GM18870 (cell line): ENCODE results near the gene CDK5.
"Not testable (repeated sequence)": the region's sequence is repeated elsewhere in the genome, so short reads cannot be mapped to it uniquely, and the experiment has no call there.

Experiments used
- ATAC-seq: cut with Tn5 transposase; IDR thresholded peaks from one replicate; pipeline ENCODE4 v1.9.1; 2021; ENCODE audit warnings: moderate library complexity; ENCODE audit not compliant: unreplicated experiment

Gene CDK5

DNA sequence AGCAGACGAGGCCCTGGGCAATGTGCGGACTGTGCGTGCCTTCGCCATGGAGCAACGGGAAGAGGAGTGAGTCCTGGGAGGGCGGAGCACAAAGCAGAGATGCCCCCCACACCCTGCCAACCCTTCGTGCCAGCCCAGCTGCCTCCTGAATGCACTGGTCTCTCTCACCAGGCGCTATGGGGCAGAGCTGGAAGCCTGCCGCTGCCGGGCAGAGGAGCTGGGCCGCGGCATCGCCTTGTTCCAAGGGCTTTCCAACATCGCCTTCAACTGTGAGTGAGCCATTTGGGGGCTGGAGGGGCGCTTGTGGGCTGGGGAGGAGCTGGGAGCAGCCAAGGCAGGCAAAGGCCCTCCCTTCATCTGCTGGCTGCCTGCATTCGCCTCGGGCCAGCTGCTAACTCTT lies 21.8 kb downstream of the CDK5 start:
- no peak for ATAC-seq

DNA sequence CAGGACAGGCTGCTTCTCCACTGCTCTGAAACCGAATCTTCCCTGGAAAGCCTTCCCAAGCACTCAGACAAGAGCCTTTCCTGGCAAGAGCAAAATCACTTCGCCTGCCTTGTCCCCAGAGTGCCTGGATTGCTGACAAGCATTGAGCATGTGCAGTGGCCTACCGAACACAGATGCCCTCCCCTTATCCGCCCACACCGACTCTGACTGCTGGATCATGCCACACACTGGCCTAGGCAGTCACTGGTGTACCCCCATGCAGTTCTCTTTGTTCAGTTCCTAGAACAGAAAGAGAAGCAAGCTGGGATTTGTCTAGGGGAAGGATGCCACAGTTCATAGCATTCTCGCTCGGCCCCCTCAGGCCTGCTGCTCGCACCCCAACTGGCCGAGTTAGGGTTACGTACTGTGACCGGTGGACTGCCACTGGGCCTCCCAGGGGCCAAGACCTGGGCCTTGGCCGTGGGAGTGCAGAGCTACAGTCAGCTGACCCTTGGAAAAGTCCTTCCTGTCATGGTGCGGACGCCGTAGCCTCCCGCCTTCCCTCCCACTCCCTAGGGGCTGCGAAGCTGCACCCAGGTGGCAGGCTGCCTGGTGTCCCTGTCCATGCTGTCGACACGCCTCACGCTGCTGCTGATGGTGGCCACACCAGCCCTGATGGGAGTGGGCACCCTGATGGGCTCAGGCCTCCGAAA lies 22.5 kb downstream of the CDK5 start:
- ATAC-seq: no peak

DNA sequence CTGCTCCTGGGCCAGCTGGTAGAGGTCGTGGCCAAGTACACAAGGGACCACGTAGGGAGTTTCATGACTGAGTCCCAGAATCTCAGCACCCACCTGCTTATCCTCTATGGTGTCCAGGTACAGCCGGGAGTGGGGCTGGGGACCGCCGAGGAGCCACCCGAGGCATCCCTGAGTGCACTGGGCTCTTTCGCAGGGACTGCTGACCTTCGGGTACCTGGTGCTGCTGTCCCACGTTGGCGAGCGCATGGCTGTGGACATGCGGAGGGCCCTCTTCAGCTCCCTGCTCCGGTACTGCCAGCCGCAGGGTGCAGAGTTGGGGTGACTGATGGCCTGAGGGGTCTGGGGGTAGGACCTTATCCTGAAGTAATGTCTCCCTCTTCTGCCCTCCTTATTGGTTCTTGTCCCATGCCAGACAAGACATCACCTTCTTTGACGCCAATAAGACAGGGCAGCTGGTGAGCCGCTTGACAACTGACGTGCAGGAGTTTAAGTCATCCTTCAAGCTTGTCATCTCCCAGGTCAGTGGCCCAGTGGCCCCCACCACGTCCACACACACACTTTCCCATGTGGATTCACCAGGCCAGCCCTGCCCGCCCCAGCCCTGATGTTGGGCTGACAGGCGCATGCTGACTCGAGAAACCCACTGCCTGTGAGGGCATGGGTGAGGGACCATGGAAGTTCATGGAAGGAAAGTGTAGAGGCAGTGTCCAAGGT lies 23.2 kb downstream of the CDK5 start:
- ATAC-seq: no peak

DNA sequence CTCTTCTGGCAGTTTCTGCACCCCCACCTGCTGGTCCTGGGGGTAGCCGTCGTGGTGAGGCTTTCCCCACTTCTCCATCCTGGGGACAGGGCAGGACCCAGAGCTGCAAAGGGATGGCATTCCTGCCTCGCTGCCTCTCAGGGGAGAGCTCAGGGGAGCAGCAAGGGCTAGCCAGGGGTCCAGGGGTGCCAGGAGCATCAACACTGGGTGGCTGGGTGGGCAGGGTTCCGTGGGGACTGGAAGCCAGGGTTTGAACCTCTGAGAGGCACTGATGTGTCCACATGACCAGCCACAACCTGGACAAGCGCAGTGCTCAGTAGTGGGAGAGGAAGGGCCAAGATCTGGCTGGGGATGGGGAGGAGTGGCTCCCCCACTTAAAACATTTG lies 23.8 kb downstream of the CDK5 start:
- no peak for ATAC-seq

DNA sequence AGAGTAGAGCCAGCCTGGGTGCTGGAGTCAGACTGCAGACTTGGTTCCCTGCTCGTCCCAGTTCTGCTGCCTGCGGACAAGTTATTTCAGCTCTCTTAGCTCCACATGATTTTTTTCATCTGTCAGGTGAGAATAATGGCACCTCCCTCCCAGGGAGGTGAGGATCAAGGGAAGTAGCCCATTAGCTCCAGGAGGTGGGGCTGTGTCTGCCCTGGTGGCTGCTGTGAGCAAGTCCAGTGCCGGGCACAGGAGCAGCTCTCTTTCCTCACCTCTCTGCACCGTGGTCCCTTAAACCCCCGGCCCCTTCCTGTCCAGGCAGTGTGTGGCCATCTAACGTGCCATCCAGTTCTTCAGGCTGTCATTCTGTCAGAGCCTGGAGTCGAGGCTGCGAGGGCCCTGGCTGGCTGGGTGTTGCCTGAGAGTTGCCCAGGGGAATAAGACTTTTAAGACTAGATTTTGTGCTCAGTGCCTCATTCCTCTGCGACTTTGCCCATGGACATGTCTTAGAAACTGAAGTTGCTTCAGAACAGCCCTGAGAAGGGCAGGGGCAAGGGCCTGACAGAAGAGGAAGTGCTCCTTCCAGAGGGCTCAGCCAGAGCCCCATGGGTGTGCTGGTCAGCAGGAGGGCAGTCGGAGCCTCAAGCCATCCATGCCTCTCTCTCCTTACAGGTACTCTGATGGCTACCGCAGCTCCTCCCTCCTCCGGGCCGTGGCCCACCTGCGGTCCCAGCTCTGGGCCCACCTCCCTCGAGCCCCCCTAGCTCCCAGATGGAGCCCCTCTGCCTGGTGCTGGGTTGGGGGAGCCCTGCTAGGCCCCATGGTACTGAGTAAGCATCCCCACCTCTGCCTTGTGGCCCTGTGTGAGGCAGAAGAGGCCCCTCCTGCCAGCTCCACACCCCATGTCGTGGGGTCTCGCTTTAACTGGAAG lies 24.5 kb downstream of the CDK5 start:
- ATAC-seq: no peak

DNA sequence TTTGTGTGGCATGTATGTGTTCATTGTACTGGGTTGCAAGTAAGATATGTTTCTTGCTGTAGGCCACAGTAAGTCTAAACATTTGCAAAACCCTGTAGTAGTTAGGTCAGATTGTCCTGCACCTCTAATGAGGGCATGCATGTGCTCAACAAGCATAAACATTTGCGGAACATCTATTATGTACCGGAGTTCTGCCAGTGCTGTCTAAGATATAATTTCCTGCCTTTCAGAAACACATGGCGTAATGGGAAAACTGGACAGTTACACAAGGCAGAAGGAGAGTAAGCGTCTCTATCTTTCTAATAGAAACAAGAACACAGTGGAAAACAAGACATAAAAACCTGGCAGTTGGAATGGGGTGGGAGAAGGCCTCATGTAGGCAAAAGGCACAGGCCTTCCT lies 26.7 kb downstream of the CDK5 start:
- ATAC-seq: no peak

DNA sequence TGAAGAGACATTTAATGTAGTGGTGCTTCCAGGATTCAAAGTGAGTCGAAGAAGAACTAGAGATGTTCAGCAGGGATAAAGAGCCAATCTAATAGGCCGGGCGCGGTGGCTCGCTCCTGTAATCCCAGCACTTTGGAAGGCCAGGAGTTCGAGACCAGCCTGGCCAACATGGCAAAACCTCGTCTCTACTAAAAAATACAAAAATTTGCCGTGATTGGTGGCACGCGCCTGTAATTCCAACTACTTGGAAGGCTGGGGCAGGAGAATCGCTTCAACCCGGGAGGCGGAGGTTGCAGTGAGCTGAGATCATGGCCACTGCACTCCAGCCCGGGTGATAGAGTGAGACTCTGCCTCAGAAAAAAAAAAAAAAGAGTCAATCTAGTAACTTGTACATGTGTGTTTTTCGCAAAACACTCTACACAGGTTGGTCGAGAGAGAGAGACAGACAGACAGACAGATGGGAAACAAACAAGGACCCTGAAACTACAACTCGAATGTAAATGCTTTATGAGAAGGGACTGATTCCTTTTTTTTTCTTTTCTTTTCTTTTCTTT lies 28.7 kb downstream of the CDK5 start:
- no peak for ATAC-seq

DNA sequence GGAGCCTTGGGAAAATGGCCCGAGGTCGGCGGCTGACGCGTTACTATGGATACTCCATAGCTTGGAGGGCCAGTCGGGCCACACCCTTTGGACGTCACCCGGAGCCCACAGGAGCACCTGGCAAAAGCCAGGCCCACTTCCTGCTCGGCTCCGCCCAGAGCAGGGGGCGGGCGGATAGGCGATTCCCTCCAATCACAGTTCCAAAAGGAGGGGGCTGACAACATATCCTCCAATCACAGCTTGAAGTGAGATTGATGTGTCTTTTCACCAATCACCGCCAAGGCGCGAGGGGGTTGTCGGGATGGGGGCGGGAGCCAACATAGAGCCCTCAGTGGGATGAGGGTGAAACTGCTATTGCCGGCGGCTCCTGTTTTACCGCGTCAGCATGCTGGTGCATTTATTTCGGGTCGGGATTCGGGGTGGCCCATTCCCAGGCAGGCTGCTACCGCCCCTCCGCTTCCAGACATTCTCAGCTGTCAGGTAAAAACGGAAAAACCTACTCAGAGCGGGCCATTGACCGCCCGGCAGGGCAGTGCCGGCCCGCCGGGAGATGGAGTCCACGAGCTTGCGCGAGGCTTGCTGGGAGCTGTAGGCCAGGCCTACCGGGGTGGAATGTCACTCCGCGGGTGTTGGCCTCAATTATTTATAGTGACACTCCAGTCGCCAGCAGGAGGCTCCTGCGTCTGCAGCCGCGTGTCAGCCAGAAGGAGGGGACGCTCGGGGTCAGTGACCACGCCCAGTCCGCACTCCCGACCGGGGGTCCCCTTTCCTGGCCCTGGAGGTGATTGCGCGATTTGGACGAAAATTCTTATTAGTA lies 29.4 kb downstream of the CDK5 start, which contains the start of gene ABCB8:
ABCB8 (plus strand) TSS at position 320 of the 817 bp plus-strand sequence; CDS start at position 386, 66 bp downstream.
- ATAC-seq: peak; percentile 97

DNA sequence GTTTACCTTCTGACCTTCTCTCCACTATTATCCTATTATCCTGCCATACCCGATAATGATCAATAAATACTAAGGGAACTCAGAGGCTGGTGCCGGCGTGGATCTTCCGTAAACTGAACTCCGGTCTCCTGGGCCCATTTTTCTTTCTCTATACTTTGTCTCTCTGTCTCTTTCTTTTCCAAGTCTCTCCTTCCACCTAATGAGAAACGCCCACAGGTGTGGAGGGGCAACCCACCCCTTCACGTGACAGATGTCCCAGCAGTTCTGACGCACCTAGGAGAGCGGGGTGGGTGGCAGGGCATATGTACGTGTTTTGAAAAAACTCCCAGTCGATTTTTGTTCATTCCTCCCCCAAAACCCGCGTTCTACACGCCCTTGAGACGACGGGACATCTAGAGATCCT lies 30.0 kb downstream of the CDK5 start:
- peak; percentile 2 for ATAC-seq

DNA sequence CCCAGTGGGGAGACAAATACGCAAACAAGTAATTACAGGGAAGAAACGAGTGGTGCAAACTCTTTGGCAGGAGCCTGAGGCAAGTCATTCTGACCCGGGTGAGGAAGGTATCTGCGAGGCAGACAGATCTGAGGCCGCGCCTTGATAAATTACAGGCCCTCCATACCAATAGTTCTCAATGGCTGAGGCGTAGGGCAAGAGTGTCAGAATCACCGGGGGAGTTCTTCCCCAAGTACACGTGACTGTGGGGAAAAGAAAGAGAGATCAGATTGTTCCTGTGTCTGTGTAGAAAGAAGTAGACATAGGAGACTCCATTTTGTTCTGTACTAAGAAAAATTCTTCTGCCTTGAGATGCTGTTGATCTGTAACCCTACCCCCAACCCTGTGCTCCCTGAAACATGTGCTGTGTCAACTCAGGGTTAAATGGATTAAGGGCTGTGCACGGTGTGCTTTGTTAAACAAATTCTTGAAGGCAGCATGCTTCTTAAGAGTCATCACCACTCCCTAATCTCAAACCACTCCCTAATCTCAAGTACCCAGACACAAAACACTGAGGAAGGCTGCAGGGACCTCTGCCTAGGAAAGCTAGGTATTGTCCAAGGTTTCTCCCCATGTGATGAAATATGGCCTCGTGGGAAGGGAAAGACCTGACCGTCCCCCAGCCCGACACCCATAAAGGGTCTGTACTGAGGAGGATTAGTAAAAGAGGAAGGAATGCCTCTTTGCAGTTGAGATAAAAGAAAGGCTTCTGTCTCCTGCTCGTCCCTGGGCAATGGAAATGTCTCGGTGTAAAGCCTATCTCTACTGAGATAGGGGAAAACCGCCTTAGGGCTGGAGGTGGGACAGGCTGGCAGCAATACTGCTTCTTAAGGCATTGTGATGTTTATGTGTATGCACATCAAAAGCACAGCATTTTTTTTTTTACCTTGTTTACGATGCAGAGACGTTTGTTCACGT lies 30.6 kb downstream of the CDK5 start:
- ATAC-seq: not testable (repeated sequence)

DNA sequence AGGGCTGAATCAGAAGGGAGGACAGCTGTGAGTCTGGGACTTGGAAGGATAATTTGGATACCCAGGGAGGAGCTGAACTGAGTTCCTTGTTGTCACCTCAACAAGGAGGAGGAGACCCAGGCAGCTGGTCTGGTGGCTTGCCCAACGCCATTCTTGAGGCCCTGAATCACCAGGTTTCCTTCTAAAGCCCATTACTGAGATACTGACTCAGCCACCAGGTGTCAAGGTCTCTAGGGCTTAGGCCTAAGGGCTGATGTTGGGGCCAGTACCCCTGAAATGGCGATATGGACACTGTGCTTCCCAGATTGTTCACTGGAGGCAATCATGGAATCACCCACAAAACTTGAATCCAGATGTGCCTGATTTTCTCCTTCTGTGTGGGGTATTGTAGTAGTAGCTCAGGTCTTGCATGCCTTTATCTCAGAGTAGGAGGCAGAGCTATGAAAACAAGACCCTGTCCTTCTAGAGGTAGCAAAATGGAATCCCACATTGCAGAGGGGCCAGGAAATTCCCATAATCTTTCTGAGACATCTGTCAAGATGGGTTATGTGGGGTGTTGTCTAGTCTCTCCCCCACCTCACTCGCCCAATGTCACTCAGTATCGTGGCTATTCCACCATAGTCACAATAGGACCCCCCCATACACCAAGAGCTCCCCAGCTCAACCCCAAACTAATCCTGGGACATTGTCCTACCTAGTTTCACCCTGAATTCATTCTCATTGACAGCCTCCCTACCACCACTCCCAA lies 31.6 kb downstream of the CDK5 start:
- ATAC-seq: no peak

DNA sequence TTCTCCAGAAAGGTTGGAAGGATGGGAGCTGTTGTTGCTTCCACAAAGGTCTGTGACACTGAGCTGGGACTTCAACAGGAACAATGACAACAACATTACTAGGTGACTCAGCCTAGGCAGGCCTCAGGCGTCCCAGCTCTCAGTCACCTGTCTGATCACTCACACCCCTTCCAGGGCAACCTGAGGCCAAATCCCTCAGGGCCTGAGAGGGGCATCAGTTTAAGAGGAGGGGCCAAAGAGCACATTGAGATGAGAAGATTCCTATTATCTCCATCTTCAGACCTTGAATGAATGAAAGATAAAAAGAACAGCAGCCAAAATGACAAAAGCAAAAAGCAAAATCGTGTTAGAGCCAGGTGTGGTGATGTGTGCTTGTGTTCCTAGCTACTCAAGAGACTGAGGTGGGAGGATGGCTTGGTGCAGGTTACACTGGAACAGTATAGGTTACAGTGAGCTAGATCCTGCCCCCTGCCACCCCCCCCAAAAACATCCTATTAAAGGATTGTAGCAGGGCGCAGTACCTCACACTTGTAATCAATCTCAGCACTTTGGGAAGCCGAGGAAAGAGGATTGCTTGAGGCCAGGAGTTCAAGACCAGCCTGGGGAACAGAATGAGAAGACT lies 33.2 kb downstream of the CDK5 start, which contains the start of gene ATG9B:
ATG9B (minus strand) TSS at position 60 of the 622 bp plus-strand sequence. CDS start 71 bp downstream, outside the sequence.
- no peak for ATAC-seq

DNA sequence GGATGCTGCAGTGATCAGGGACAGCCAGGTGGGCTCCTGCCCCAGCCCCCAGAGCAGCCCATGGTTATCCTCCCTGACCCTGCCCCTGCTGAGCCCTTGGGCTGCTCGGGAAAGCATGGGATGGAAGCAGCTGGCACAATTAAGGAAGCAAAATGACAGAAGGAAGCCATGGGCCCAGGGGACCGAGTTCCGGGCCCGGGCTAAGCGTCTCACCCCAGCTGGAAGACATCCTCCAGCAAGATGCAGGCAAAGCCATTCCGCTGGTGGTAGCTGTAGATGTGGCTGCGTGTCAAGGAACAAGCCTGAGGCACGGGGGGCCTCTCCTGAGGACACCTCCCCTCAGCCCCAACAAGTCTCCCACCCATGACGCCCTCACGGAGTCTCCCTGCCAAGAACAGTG lies 34.5 kb downstream of the CDK5 start:
- ATAC-seq: no peak

DNA sequence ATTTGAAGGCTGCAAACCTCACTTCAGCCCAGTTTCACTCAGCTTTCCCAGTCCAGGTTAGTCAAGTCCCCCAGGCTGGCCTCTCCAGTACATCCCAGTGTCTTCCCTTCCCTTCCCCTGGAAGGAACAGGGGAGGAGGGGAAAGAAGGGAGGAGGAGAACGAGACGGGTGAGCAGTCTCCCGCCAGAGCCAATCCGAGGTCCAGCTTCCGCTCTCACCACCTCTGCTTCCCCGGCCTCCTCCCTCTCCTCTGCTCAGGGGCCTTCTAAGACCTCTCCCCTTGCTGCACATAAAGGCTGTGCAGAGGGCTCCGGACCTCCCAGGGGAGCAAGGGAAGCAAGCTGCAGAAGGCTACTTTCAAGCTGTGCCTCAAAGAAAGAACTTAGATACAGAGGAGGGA lies 37.5 kb downstream of the CDK5 start:
- ATAC-seq: no peak

DNA sequence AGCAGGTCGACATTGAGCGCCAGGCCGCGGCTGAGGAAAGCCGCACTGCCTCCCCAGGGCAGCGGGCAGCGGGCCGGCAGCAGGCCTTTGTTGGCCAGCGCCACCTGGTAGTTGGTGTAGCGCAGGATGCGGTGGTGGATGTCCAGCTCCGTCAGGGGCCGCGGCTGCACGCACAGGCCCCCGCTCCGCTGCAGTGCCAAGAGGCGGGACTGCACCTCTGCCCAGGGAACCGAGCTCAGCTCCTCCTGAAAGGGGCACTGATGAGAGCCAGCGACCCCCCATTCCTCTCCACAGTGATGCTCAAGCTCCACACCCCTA lies 38.6 kb downstream of the CDK5 start:
- ATAC-seq: no peak

DNA sequence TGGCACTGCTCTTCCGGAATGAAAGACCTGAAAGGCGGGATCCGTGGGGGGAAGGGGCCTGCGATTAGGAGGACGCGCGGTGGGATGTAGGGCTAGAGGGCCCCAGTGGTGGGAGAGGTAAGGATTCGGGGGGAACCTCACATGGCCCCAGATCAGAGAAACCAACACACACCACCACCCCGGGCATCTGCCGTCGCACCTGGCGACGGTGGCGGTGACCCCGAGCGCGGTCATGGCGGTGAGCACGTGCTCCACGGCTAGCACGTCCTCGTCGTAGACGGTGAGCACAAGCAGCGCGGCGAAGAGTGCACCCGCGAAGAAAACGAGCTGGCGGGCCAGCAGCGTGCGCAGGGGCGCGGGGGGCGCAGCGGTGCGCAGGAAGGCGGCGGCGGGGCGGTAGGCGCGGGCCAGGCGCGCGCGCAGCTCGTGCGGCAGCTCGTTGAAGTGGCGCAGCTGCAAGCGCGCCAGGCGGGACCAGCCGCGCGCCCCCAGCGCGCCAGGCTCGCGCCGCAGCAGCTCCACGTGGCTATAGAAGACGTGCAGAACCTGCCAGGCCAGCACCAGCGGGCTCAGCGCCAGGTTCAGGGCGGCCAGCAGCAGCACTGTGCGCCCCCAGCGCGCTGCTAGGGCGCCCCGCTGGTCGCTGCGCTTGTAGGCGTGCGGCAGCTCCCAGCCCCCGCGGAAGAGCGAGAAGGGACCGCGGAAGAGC lies 39.1 kb downstream of the CDK5 start:
- ATAC-seq: no peak

DNA sequence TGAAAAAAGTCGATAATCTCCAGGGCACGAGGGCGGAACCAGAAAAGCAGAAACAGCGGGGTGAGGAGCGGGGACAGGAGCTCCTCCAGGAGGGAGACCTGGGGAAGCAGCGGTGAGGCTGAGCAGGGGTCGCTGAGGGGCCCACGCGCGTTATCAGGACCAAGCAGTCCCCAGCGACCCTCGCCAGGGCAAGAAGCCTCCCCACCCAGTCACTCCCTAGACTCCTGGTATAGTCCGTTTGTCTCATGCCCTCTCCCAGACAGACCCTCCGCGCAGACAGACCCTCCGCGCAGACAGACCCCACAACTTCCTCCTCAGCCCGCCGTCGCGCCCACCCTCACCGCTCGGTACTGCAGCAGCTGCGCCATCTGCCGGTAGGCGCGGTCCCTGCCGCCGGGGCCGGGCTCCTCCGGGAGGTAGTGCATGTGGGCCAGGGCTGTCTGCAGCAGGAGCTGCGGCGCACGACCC lies 39.7 kb downstream of the CDK5 start:
- ATAC-seq: no peak
